Peyer's patch (tissue), 4 donors: ENCODE results near the gene CLEC20A.

ENCODE experiments used
- POLR2A ChIP-seq, 2 donors: fragments of 450-650 bp; IDR thresholded peaks; one replicate each; pipeline ENCODE4 v1.5.1; 2017; ENCODE audit warnings: antibody characterized with exemption in 2 of 2, mild to moderate bottlenecking in 2 of 2, moderate library complexity in 2 of 2
- TF ChIP-seq, protein P1 (sequence below), 6 experiments: fragments of 450-650 bp in 4 of 6; fragments of 200-600 bp in 2 of 6; sonication (generic) in 1 of 6; IDR thresholded peaks; one replicate each; pipeline ENCODE4 v1.5.1; 2017 to 2019; ENCODE audit warnings: antibody characterized with exemption in 6 of 6, mild to moderate bottlenecking in 3 of 6, moderate library complexity in 1 of 6

DNA sequence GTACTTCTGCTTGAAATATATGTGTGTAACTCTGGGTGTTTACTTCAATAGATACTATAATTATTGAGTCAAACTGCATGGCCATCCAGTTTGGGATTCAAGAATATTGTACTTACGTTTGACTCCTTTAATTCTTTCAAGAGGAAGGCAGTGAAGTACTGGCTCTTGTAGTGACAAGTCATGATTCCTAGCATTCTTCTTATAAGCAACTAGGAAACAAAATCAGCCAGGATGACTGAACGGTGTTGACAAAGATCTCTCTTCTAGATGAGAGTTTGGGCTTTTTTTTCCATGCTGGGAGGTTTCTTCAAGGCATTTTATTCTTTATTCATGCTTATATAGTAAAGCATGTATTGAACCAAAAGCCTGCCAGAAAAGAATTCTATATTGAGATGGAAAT lies 58.3 kb downstream of the CLEC20A start:
- TF ChIP-seq, protein P1, sequence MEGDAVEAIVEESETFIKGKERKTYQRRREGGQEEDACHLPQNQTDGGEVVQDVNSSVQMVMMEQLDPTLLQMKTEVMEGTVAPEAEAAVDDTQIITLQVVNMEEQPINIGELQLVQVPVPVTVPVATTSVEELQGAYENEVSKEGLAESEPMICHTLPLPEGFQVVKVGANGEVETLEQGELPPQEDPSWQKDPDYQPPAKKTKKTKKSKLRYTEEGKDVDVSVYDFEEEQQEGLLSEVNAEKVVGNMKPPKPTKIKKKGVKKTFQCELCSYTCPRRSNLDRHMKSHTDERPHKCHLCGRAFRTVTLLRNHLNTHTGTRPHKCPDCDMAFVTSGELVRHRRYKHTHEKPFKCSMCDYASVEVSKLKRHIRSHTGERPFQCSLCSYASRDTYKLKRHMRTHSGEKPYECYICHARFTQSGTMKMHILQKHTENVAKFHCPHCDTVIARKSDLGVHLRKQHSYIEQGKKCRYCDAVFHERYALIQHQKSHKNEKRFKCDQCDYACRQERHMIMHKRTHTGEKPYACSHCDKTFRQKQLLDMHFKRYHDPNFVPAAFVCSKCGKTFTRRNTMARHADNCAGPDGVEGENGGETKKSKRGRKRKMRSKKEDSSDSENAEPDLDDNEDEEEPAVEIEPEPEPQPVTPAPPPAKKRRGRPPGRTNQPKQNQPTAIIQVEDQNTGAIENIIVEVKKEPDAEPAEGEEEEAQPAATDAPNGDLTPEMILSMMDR (IDR thresholded peaks at IDR 0.05) = no peak
- no peak for TF ChIP-seq POLR2A (IDR thresholded peaks at IDR 0.05)
